GM18951 (cell line): ENCODE results near the gene STK32B.
"Not testable (repeated sequence)": the region's sequence is repeated elsewhere in the genome, so short reads cannot be mapped to it uniquely, and the experiment has no call there.

Experiments
- POLR2A ChIP-seq: IDR thresholded peaks from 4 replicates; pipeline ENCODE4 v1.6.1; 2011; ENCODE audit warnings: mild to moderate bottlenecking; ENCODE audit not compliant: insufficient read length, insufficient read depth; ENCODE audit errors: extremely low read depth
- in situ Hi-C: fragments of 300-500 bp; cut with MboI; formaldehyde crosslinking; loops from one replicate; pipeline ENCODE4 v1.12.0; 2022; ENCODE audit warnings: low sequenced_read_pairs, mixed read lengths, inconsistent platforms; ENCODE audit not compliant: unreplicated experiment

The STK32B gene

DNA sequence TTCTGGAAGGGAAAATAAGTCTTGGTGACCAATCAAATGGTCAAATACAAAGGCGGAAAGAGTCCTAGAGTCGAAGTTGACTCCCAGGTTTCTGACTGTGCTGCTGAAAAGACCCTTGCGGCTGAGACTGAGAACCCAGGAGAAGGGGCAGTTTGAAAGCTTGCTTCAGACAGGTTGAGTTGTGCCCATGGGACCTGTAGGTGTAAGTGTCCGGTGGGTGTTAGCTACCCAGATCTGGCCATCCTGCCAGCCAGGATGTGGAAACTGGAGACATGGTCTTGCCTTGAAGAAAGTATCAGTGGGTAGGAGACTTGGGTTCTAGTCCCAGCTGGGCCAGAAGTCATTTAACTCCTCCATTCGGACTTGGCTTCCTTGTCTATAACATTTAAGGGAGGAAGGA, 381.9 kb downstream of the STK32B start:
- in situ Hi-C loops, result no loop called here
- no peak for TF ChIP-seq POLR2A

DNA sequence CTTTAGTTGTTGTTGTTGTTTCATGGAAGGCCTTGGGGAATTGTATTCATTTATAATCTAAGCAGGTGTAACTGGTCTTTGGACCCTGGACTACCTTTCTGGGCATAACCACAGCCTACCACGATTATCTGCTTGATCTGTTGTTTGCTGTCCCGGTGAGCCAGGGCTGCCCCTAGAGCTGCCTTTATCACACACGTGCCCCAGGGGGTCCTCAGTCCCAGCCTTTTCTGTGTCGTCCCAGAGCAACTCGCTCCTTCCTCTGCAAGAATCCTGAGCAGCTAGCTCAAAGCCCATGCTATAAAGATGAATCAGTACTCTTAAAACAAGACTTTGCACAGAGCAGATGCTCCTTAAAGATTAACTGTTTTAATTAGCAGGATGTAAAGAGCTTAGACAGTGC, 383.9 kb downstream of the STK32B start:
- in situ Hi-C loops, result no loop called here

DNA sequence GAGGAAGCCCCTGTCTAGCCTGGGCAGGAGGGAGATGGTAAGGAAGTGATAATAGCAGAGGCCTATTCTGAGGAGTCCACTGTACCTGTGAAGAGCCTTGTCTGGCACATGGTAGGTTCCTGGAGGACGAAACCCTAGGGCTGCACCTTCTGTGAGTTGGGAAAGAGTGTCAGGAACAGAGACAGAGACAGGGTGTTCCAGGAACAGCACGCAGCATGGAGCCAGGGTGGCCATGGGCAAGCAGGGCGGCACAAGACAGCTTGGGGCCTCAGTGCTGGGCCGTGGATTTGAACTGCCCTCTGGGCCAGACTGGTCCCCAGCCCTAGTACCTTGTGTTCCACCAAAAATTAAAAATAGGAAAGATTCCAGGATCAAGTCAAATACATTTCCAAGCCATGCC, 384.5 kb downstream of the STK32B start:
- TF ChIP-seq POLR2A, result no peak
- in situ Hi-C loops, result no loop called here

More for the DNA sequence above, 383.9 kb downstream of the STK32B start:
- no peak for TF ChIP-seq POLR2A

- in situ Hi-C loops, result not testable (repeated sequence)
These were observed 392.9 kb downstream of the STK32B start for GRCh38 chr4:5443976-5444802.

GRCh38 chr4:5444918-5445517, 393.7 kb downstream of the STK32B start:
- TF ChIP-seq POLR2A, result no peak
- in situ Hi-C loops, result no loop called here

GRCh38 chr4:5446595-5447226, 395.4 kb downstream of the STK32B start:
- TF ChIP-seq POLR2A, result no peak
- in situ Hi-C loops, result no loop called here

DNA sequence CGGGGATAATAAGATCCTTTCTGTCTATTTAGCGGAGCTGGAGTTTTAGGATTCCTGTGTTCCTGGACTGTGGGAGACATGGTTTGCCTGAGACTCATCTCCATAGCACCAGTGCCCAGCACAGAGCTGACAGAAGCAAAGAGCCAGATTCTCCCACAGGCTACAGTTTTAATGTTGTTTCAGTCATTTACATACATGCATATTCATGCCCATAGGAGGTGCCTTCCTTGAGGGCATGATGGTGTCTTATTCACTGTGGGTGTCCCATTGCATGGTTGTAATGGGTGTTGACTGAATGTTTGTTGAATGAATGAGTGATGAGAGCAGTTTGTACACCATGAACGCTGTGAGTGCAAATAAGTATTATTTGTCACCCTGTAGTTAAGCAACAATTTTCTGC, 396.5 kb downstream of the STK32B start:
- in situ Hi-C loops, result no loop called here
- no peak for TF ChIP-seq POLR2A

DNA sequence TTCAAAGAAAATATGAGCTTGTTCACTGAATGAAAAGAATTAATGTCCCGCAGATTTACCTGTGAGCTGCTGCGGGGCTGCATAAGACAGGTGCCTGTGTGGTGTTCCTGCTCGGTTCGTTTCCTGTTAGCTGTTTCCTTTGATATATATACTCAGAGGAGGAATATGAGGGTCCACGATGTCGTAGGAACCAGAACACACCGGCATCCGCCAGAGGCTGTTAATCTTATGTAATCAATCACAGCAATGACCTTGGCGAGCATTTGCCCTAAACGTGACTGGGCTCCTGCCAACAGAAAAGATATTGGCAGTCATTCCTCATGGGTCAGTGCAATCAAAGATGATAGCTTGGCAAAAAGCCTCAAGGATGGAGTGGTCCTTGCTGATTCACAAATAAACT, 396.9 kb downstream of the STK32B start:
- no peak for TF ChIP-seq POLR2A
- in situ Hi-C loops, result no loop called here

- no peak for TF ChIP-seq POLR2A
- in situ Hi-C loops, result no loop called here
These were observed 400.0 kb downstream of the STK32B start for GRCh38 chr4:5451243-5451642.

GRCh38 chr4:5452156-5452555, 400.9 kb downstream of the STK32B start:
- in situ Hi-C loops, result no loop called here
- no peak for TF ChIP-seq POLR2A

GRCh38 chr4:5455003-5455585, 403.8 kb downstream of the STK32B start:
- in situ Hi-C loops, result no loop called here
- no peak for TF ChIP-seq POLR2A

DNA sequence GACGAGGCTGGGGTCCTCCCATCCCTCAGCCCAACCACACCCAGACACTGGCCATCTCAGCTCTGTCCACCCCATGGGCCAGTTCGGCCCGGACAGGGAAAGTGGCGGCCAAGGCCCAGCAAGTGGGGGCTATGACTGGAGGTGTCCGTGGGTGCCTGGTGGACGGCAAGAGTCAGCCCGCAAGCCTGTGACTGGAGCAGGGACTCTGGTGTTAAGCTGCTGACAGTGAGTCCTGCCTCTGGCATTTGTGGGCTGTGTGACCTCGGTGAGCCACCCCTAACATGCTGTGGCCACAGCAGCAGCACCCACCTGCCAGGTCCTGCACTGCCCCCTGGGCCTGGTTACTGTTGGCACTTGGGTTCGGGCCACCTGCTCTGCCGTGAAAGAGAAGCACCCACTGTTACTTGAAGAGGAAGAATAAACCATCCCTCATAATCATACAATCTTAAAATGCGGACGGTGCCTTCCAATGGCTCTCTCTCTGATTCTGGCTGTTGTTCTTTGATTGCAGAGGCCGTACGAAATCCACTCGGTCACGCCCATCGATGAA, 405.1 kb downstream of the STK32B start:
- in situ Hi-C loops, result no loop called here
- TF ChIP-seq POLR2A, result no peak

DNA sequence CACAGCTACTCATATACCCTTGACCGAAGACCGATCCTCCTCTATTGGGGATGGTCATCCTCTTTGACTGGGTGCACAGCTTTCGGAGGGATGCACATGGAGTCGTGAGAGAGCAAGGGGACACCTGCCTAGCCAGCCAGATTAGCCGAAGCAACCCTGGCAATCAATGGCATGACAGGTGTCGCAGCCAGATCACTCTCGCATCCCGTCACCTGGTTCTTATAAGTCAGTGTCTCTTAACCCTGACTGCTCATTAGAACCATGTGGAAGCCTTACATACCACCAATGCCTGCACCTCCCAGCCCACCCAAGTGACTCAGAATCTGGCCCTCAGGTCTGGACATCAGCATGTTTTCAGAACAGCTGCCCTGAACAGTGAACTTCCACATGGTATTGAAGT, 407.4 kb downstream of the STK32B start:
- in situ Hi-C loops, result no loop called here

More for the DNA sequence above, 407.4 kb downstream of the STK32B start:
- TF ChIP-seq POLR2A, result no peak
